IMR-90 (cell line): ENCODE measurements around the gene CDK14. TPM values are rescaled to one million over a fixed set of nuclear protein-coding genes. Genes with fewer than 3 reads are reported as not detected.

ENCODE experiments used
- ATAC-seq: fragments of 200-7000 bp; cut with Tn5 transposase; 2 replicates; pipeline ENCODE4 v1.9.1; 2020; ENCODE audit warnings: low read depth, mild to moderate bottlenecking, moderate library complexity
- BruUV-seq: library from RNA; stranded (reverse); fragments of 400-500 nt; replicated peaks from 2 replicates; lab custom pipeline; 2021; lab: Mats Ljungman, UMichigan
- CTCF ChIA-PET: fragments of 300-600 bp; formaldehyde crosslinking; extraction: SDS; loops from one replicate; lab custom pipeline; 2021; ENCODE audit warnings: antibody characterized with exemption; lab: Yijun Ruan, JAX
- POLR2A ChIA-PET: fragments of 300-600 bp; sonication (Branson Sonifier 250); formaldehyde crosslinking; loops from one replicate; lab custom pipeline; 2022; ENCODE audit warnings: antibody characterized with exemption; ENCODE audit not compliant: unreplicated experiment; lab: Charles Lee
- DNase-seq: peaks from one replicate; pipeline ENCODE4 v3.0.0; 2013
- H2AFZ ChIP-seq: replicated peaks from 2 replicates; pipeline ENCODE3; 2013; ENCODE audit warnings: low read length, mild to moderate bottlenecking; ENCODE audit not compliant: poor library complexity
- H2AK5ac ChIP-seq: 2 replicates; pipeline ENCODE4 v1.6.1; 2013; ENCODE audit warnings: low read depth, low read length, inconsistent platforms
- H2AK9ac ChIP-seq: replicated peaks from 2 replicates; pipeline ENCODE3; 2013; ENCODE audit warnings: mild to moderate bottlenecking, low read depth, low read length, moderate library complexity; ENCODE audit not compliant: poor library complexity
- H2BK120ac ChIP-seq: 2 replicates; pipeline ENCODE4 v1.6.1; 2013; ENCODE audit warnings: low read depth, low read length, inconsistent platforms
- H2BK15ac ChIP-seq: 3 replicates; pipeline ENCODE4 v1.6.1; 2013; ENCODE audit warnings: low read depth, low read length, inconsistent platforms
- H2BK20ac ChIP-seq: 2 replicates; pipeline ENCODE4 v1.6.1; 2013; ENCODE audit warnings: low read depth, mild to moderate bottlenecking, inconsistent platforms, low read length, moderate library complexity
- H2BK5ac ChIP-seq: 2 replicates; pipeline ENCODE4 v1.6.1; 2013; ENCODE audit warnings: mild to moderate bottlenecking, low read depth, low read length, inconsistent platforms; ENCODE audit not compliant: poor library complexity, severe bottlenecking
- H3K14ac ChIP-seq: replicated peaks from 2 replicates; pipeline ENCODE4 v1.6.1; 2013; ENCODE audit warnings: low read depth, low read length, inconsistent platforms
- H3K18ac ChIP-seq: 2 replicates; pipeline ENCODE4 v1.6.1; 2013; ENCODE audit warnings: low read depth, low read length, control low read depth
- H3K23ac ChIP-seq: 2 replicates; pipeline ENCODE4 v1.6.1; 2013; ENCODE audit warnings: low read depth, low read length, inconsistent platforms
- H3K27ac ChIP-seq: 2 replicates; pipeline ENCODE4 v1.5.1; 2013; ENCODE audit warnings: mild to moderate bottlenecking, control low read depth, low read length; ENCODE audit not compliant: insufficient read depth
- H3K27me3 ChIP-seq: 2 replicates; pipeline ENCODE4 v1.6.1; 2013; ENCODE audit warnings: low read length; ENCODE audit not compliant: control insufficient read depth, insufficient read depth
- H3K36me3 ChIP-seq: 2 replicates; pipeline ENCODE4 v1.6.1; 2013; ENCODE audit warnings: low read length, mixed read lengths; ENCODE audit not compliant: control insufficient read depth, insufficient read depth
- H3K4ac ChIP-seq: 2 replicates; pipeline ENCODE4 v1.6.1; 2013; ENCODE audit warnings: low read depth, low read length, inconsistent platforms
- H3K4me1 ChIP-seq: 2 replicates; pipeline ENCODE4 v1.6.1; 2013; ENCODE audit warnings: low read length, mixed read lengths; ENCODE audit not compliant: control insufficient read depth, insufficient read depth
- H3K4me2 ChIP-seq: 2 replicates; pipeline ENCODE4 v1.6.1; 2013; ENCODE audit warnings: low read depth, mild to moderate bottlenecking, control low read depth, low read length, moderate library complexity
- H3K4me3 ChIP-seq: 2 replicates; pipeline ENCODE4 v1.5.1; 2013; ENCODE audit warnings: low read depth, mild to moderate bottlenecking, control low read depth, low read length, moderate library complexity; ENCODE audit not compliant: insufficient read depth
- H3K56ac ChIP-seq: 2 replicates; pipeline ENCODE4 v1.6.1; 2013; ENCODE audit warnings: low read length, inconsistent platforms; ENCODE audit not compliant: insufficient read depth; ENCODE audit errors: extremely low read depth
- H3K79me1 ChIP-seq, 2 experiments: 2 replicates each; pipeline ENCODE4 v1.6.1; 2013; ENCODE audit warnings: low read length in 2 of 2, inconsistent platforms in 1 of 2, low read depth in 1 of 2
- H3K9ac ChIP-seq: 2 replicates; pipeline ENCODE4 v1.6.1; 2013; ENCODE audit warnings: low read depth, low read length, control low read depth
- H3K9me1 ChIP-seq: 2 replicates; pipeline ENCODE4 v1.6.1; 2013; ENCODE audit warnings: low read length, inconsistent platforms; ENCODE audit not compliant: insufficient read depth
- H3K9me3 ChIP-seq: 2 replicates; pipeline ENCODE4 v1.6.1; 2013; ENCODE audit warnings: low read length; ENCODE audit not compliant: control insufficient read depth, insufficient read depth
- H4K20me1 ChIP-seq: 2 replicates; pipeline ENCODE4 v1.6.1; 2013; ENCODE audit warnings: low read length, inconsistent platforms; ENCODE audit not compliant: insufficient read depth
- H4K5ac ChIP-seq: 2 replicates; pipeline ENCODE4 v1.6.1; 2013; ENCODE audit warnings: mild to moderate bottlenecking, low read depth, low read length, control low read depth
- H4K8ac ChIP-seq, 2 experiments: 2 replicates each; pipeline ENCODE4 v1.6.1; 2013; ENCODE audit warnings: low read depth in 2 of 2, low read length in 2 of 2, control low read depth in 1 of 2, inconsistent platforms in 1 of 2
- H4K91ac ChIP-seq: 2 replicates; pipeline ENCODE4 v1.6.1; 2013; ENCODE audit warnings: low read depth, low read length, inconsistent platforms; ENCODE audit not compliant: insufficient read depth
- CEBPB ChIP-seq: IDR thresholded peaks from 2 replicates; pipeline ENCODE4 v1.6.1; 2012; ENCODE audit warnings: low read depth, low read length, improper control_type of control experiment
- ELK1 ChIP-seq: fragments of 150-350 bp; IDR thresholded peaks from 2 replicates; pipeline ENCODE4 v1.6.1; 2016; ENCODE audit warnings: low read depth, mild to moderate bottlenecking, low read length, moderate library complexity, borderline replicate concordance
- MAFK ChIP-seq: IDR thresholded peaks from 2 replicates; pipeline ENCODE4 v1.6.1; 2012; ENCODE audit warnings: low read depth, low read length, improper control_type of control experiment
- MAZ ChIP-seq: IDR thresholded peaks from 2 replicates; pipeline ENCODE4 v1.6.1; 2012; ENCODE audit warnings: low read depth, mild to moderate bottlenecking, low read length, improper control_type of control experiment, moderate library complexity, borderline replicate concordance
- NFE2L2 ChIP-seq: fragments of 150-350 bp; IDR thresholded peaks from 2 replicates; pipeline ENCODE4 v1.6.1; 2016; ENCODE audit warnings: low read depth, mild to moderate bottlenecking, low read length
- POLR2A ChIP-seq: IDR thresholded peaks from 2 replicates; pipeline ENCODE4 v1.6.1; 2012; ENCODE audit warnings: mild to moderate bottlenecking, low read depth, low read length
- SMC3 ChIP-seq: fragments of 150-350 bp; IDR thresholded peaks from 2 replicates; pipeline ENCODE4 v1.6.1; 2016; ENCODE audit warnings: low read depth, mild to moderate bottlenecking, antibody characterized with exemption, low read length, moderate library complexity
- WGBS, 2 experiments: methylation state at CpG; one replicate each; pipeline versions ENCODE4 v1.1.5 to v1.1.7; 2013; ENCODE audit warnings: missing lambda C conversion rate in 2 of 2; ENCODE audit not compliant: insufficient read length in 1 of 2; ENCODE audit errors: extremely low coverage in 2 of 2; 5-methylcytosine and 5-hydroxymethylcytosine counted together
- dilution Hi-C: fragments of 300-500 bp; cut with HindIII; formaldehyde crosslinking; loops from one replicate; pipeline ENCODE4 v1.14.3; 2018; ENCODE audit warnings: low sequenced_read_pairs; ENCODE audit not compliant: unreplicated experiment
- in situ Hi-C: fragments of 300-500 bp; cut with MboI; formaldehyde crosslinking; loops from 3 replicates; pipeline ENCODE4 v1.14.3; 2019; ENCODE audit warnings: low sequenced_read_pairs, inconsistent platforms, mixed read lengths
- intact Hi-C: fragments of 100-400 bp; cut with micrococcal nuclease; formaldehyde crosslinking; loops from 2 replicates; pipeline ENCODE4 v1.10.0; 2022
- polyA plus RNA-seq, 3 experiments: library from polyadenylated mRNA; depleted of rRNA; stranded (reverse); fragments of >200 nt; gene quantifications; 2 replicates each; pipeline ENCODE4 v1.2.3, GENCODE V29; 2012; ENCODE audit warnings: low replicate concordance in 1 of 3
- total RNA-seq: library from RNA; depleted of rRNA; stranded (reverse); fragments of >200 nt; gene quantifications from 2 replicates; pipeline ENCODE4 v1.2.3, GENCODE V29; 2012

The CDK14 gene
- total and polyA plus RNA-seq, 2 of the 4 experiments (the other 2 are of a cell fraction), result 10.1 to 29.6 TPM

- in situ Hi-C loops, result loop anchor here (25.0 kb wide), 1 partner anchor 533 kb away; no protein-coding TSS in a partner anchor
- CTCF ChIA-PET, result interaction anchor here (1.4 kb wide), 1 partner anchor 10 kb away, joined by 6 read pairs; no protein-coding TSS in a partner anchor
These were observed 483.4 kb downstream of the CDK14 start for GRCh38 chr7:91079487-91079886.

More at GRCh38 chr7:91079487-91079886, 483.4 kb downstream of the CDK14 start:
- Histone ChIP-seq H2AFZ (no peak overlapping the region), H3K56ac (no peak overlapping the region), H3K9me3 (no peaks in the 10 kb centered on the region), H3K36me3 (0 out of 2 replicates have a peak, but pooled peaks cover 1% of the 10 kb centered on the region), H3K27ac (no peak overlapping the region), H3K4me3 (no peak overlapping the region), H2BK120ac (no peak overlapping the region), H3K9ac (no peak overlapping the region), H2BK15ac (no peak overlapping the region), H4K8ac (no peak overlapping the region), H3K23ac (no peak overlapping the region), H2AK5ac (no peak overlapping the region), H3K14ac (no peak overlapping the region), H4K91ac (no peak overlapping the region), H3K79me1 (no peaks in the 10 kb centered on the region; a peak in 1 of 4 replicates), H3K27me3 (no peaks in the 10 kb centered on the region), H2AK9ac (no peak overlapping the region), H4K5ac (no peak overlapping the region), H3K18ac (no peak overlapping the region), H3K4me2 (peak overlapping the region; percentile 42; the same call in 1 of the 2 replicates), H3K4me1 (0 out of 2 replicates have a peak, but pooled peaks cover 2% of the 10 kb centered on the region), H2BK20ac (peak overlapping the region; percentile 30; the same call in 1 of the 2 replicates), H3K9me1 (peaks cover 6% of the 10 kb centered on the region; the same call in 1 of the 2 replicates), H3K4ac (no peak overlapping the region), H4K20me1 (no peaks in the 10 kb centered on the region), H2BK5ac (no peak overlapping the region)
- DNase-seq (peak; percentile 69), ATAC-seq (peak; percentile 76)
- intact Hi-C loops, result no loop called here
- no CpG with 5 or more reads among the region's 3 CpGs for whole genome bisulfite sequencing, 2 experiments
- BruUV-seq, result no TSS peak
- POLR2A ChIA-PET, result interaction anchor here (0.8 kb wide), 1 partner anchor 17 kb away, joined by 3 read pairs; no protein-coding TSS in a partner anchor
- dilution Hi-C loops, result no loop called here
- TF ChIP-seq SMC3, result no peak
- no peak for TF ChIP-seq NFE2L2
- TF ChIP-seq MAFK, result no peak
- peak; percentile 77 for TF ChIP-seq CEBPB
- no peak for TF ChIP-seq ELK1
- TF ChIP-seq MAZ, result no peak
- TF ChIP-seq POLR2A, result no peak
